Liver (tissue), 9 donors: ENCODE results near the gene EPHA6. TPM values are rescaled to one million over a fixed set of nuclear protein-coding genes. Genes with fewer than 3 reads are reported as not detected.

Experiments used
- DNase-seq: peaks from one replicate; pipeline ENCODE4 v3.0.0-alpha.2; 2017; ENCODE audit warnings: low spot score
- H3K27ac ChIP-seq, 2 donors: one replicate each; pipeline ENCODE4 v1.7.0; 2013; ENCODE audit warnings: inconsistent platforms in 2 of 2, low read length in 2 of 2, control low read depth in 1 of 2, low read depth in 1 of 2, mild to moderate bottlenecking in 1 of 2
- H3K27me3 ChIP-seq, 4 donors: one replicate each; pipeline versions ENCODE4 v1.6.1 to v1.7.0; 2013; ENCODE audit warnings: low read length in 3 of 4, inconsistent platforms in 1 of 4, mild to moderate bottlenecking in 1 of 4, moderate library complexity in 1 of 4; ENCODE audit not compliant: control insufficient read depth in 4 of 4, insufficient read depth in 4 of 4
- H3K36me3 ChIP-seq, 4 donors: one replicate each; pipeline versions ENCODE4 v1.6.1 to v1.7.0; 2013; ENCODE audit warnings: low read length in 3 of 4, mild to moderate bottlenecking in 3 of 4, low read depth in 1 of 4, moderate library complexity in 1 of 4; ENCODE audit not compliant: control insufficient read depth in 4 of 4, insufficient read depth in 3 of 4
- H3K4me1 ChIP-seq, 4 donors: one replicate each; pipeline versions ENCODE4 v1.6.1 to v1.7.0; 2013; ENCODE audit warnings: low read length in 3 of 4, mild to moderate bottlenecking in 3 of 4, moderate library complexity in 1 of 4; ENCODE audit not compliant: control insufficient read depth in 4 of 4, insufficient read depth in 4 of 4
- H3K4me3 ChIP-seq, 3 donors: one replicate each; pipeline versions ENCODE4 v1.6.1 to v1.7.0; 2013; ENCODE audit warnings: low read length in 3 of 3, control low read depth in 1 of 3, low read depth in 1 of 3, mild to moderate bottlenecking in 1 of 3
- H3K9ac ChIP-seq, 2 donors: one replicate each; pipeline ENCODE4 v1.7.0; 2013; ENCODE audit warnings: low read length in 2 of 2, mild to moderate bottlenecking in 2 of 2, moderate library complexity in 2 of 2, control low read depth in 1 of 2, low read depth in 1 of 2
- H3K9me3 ChIP-seq, 4 donors: one replicate each; pipeline versions ENCODE4 v1.6.1 to v1.7.0; 2013; ENCODE audit warnings: low read length in 3 of 4; ENCODE audit not compliant: control insufficient read depth in 4 of 4
- EGR1 ChIP-seq, 2 donors: IDR thresholded peaks; 2 replicates each; pipeline ENCODE4 v1.6.1; 2016 to 2018; ENCODE audit warnings: antibody characterized with exemption in 2 of 2, low read depth in 2 of 2
- FOXA1 ChIP-seq: IDR thresholded peaks from 2 replicates; pipeline ENCODE4 v1.6.1; 2016; ENCODE audit warnings: antibody characterized with exemption
- FOXA2 ChIP-seq: IDR thresholded peaks from 2 replicates; pipeline ENCODE4 v1.6.1; 2016; ENCODE audit warnings: antibody characterized with exemption
- GABPA ChIP-seq, 2 donors: IDR thresholded peaks in 1 of 2; conservative IDR thresholded peaks in 1 of 2; 2 replicates each; pipeline ENCODE4 v1.6.1; 2016; ENCODE audit warnings: antibody characterized with exemption in 2 of 2, mild to moderate bottlenecking in 1 of 2, moderate library complexity in 1 of 2
- HNF4A ChIP-seq, 2 donors: conservative IDR thresholded peaks; 2 replicates each; pipeline ENCODE4 v1.6.1; 2016; ENCODE audit warnings: antibody characterized with exemption in 2 of 2, mild to moderate bottlenecking in 2 of 2
- HNF4G ChIP-seq: IDR thresholded peaks from 2 replicates; pipeline ENCODE4 v1.6.1; 2016; ENCODE audit warnings: antibody characterized with exemption
- NR2F2 ChIP-seq: IDR thresholded peaks from 2 replicates; pipeline ENCODE4 v1.6.1; 2016; ENCODE audit warnings: antibody characterized with exemption
- RAD21 ChIP-seq, 2 donors: IDR thresholded peaks; 2 replicates each; pipeline ENCODE4 v1.6.1; 2016; ENCODE audit warnings: antibody characterized with exemption in 2 of 2, mild to moderate bottlenecking in 2 of 2
- RXRA ChIP-seq, 2 donors: IDR thresholded peaks; 2 replicates each; pipeline ENCODE4 v1.6.1; 2017 to 2018; ENCODE audit warnings: antibody characterized with exemption in 2 of 2, mild to moderate bottlenecking in 1 of 2
- SP1 ChIP-seq: IDR thresholded peaks from 2 replicates; pipeline ENCODE4 v1.6.1; 2018; ENCODE audit warnings: antibody characterized with exemption, mild to moderate bottlenecking
- YY1 ChIP-seq: IDR thresholded peaks from 2 replicates; pipeline ENCODE4 v1.6.1; 2016; ENCODE audit warnings: antibody characterized with exemption, mild to moderate bottlenecking
- WGBS: extraction: QIAGEN DNeasy Blood & Tissue Kit; methylation state at CpG from one replicate; pipeline ENCODE4 v1.1.7; 2013; 5-methylcytosine and 5-hydroxymethylcytosine counted together
- polyA plus RNA-seq, 2 donors: library from polyadenylated mRNA; stranded (reverse) in 1 of 2; unstranded in 1 of 2; fragments of 200-250 nt in 1 of 2; fragments of >200 nt in 1 of 2; fragmentation: Nextera tagmentation in 1 of 2; extraction: Ambion mirVana in 1 of 2; gene quantifications; one replicate each; pipeline versions ENCODE4 v1.2.1 to v1.2.3, GENCODE V29; 2013 to 2015
- total RNA-seq, 2 donors: library from RNA; depleted of rRNA; stranded (reverse); fragments of >200 nt; gene quantifications; one replicate each; pipeline ENCODE4 v1.2.3, GENCODE V29; 2014
- TF ChIP-seq, protein P1 (sequence below): IDR thresholded peaks from 2 replicates; pipeline ENCODE4 v1.6.1; 2016; ENCODE audit warnings: antibody characterized with exemption, mild to moderate bottlenecking
- TF ChIP-seq, protein P2 (sequence below): IDR thresholded peaks from 2 replicates; pipeline ENCODE4 v1.6.1; 2016; ENCODE audit warnings: antibody characterized with exemption
- TF ChIP-seq, protein P3 (sequence below): IDR thresholded peaks from 2 replicates; pipeline ENCODE4 v1.6.1; 2016; ENCODE audit warnings: antibody characterized with exemption
- TF ChIP-seq, protein P4 (sequence below): fragments of 150-350 bp; IDR thresholded peaks from 2 replicates; pipeline ENCODE4 v1.5.1; 2017; ENCODE audit warnings: improper control_type of control experiment, low read depth, low read length; ENCODE audit not compliant: missing input control
- TF ChIP-seq, protein P5 (sequence below): IDR thresholded peaks from 2 replicates; pipeline ENCODE4 v1.6.1; 2016; ENCODE audit warnings: antibody characterized with exemption
- donor health status: healthy.
- donor health status: healthy.
- donor health status: healthy.
- donor health status: healthy.
- donor health status: healthy.

The EPHA6 gene
- total and polyA plus RNA-seq, 4 donors, result 0.05 to 0.17 (median 0.05) TPM; not detected in 1

DNA sequence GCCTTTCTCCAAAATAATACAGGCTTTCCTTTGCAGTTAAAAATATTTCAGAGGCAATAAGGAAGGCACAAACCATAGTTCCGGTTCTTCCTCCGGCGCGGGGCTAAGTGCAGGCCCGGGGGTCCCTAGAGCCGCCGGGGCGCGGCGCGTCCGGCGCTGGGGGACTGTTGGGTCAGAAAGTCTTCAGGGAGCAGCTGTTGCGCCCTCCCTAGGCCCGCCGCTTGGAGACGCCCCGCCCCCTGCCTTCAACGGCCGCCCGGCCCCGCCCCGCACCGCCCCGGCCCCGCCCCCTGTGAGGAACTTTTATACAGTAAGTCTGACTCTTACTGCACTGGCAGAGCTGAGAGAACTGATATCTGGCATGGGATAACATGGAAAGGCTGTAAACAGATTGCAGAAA, 667.0 kb downstream of the EPHA6 start:
- Histone ChIP-seq H3K27me3 (no peaks in the 10 kb centered on the region), H3K4me1 (no peaks in the 10 kb centered on the region), H3K4me3 (no peak overlapping the region), H3K27ac (no peak overlapping the region), H3K9ac (no peak overlapping the region), H3K36me3 (no peaks in the 10 kb centered on the region), H3K9me3 (no peaks in the 10 kb centered on the region)
- 88% methylated on average over 26 of the region's 26 CpGs for WGBS
- DNase-seq, result no peak
- TF ChIP-seq RAD21 (IDR thresholded peaks at IDR 0.05) (no peak), EGR1 (IDR thresholded peaks at IDR 0.05; ENCODE audit: low read depth in 2 of 2) (no peak), NR2F2 (no peak), FOXA2 (no peak), SP1 (no peak), GABPA (IDR thresholded peaks at IDR 0.05 in 1 of 2, conservative IDR thresholded peaks at IDR 0.05 in 1 of 2) (no peak), YY1 (no peak), HNF4A (conservative IDR thresholded peaks at IDR 0.05) (no peak)
- TF ChIP-seq, protein P1, sequence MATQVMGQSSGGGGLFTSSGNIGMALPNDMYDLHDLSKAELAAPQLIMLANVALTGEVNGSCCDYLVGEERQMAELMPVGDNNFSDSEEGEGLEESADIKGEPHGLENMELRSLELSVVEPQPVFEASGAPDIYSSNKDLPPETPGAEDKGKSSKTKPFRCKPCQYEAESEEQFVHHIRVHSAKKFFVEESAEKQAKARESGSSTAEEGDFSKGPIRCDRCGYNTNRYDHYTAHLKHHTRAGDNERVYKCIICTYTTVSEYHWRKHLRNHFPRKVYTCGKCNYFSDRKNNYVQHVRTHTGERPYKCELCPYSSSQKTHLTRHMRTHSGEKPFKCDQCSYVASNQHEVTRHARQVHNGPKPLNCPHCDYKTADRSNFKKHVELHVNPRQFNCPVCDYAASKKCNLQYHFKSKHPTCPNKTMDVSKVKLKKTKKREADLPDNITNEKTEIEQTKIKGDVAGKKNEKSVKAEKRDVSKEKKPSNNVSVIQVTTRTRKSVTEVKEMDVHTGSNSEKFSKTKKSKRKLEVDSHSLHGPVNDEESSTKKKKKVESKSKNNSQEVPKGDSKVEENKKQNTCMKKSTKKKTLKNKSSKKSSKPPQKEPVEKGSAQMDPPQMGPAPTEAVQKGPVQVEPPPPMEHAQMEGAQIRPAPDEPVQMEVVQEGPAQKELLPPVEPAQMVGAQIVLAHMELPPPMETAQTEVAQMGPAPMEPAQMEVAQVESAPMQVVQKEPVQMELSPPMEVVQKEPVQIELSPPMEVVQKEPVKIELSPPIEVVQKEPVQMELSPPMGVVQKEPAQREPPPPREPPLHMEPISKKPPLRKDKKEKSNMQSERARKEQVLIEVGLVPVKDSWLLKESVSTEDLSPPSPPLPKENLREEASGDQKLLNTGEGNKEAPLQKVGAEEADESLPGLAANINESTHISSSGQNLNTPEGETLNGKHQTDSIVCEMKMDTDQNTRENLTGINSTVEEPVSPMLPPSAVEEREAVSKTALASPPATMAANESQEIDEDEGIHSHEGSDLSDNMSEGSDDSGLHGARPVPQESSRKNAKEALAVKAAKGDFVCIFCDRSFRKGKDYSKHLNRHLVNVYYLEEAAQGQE, result no peak
- TF ChIP-seq, protein P2, sequence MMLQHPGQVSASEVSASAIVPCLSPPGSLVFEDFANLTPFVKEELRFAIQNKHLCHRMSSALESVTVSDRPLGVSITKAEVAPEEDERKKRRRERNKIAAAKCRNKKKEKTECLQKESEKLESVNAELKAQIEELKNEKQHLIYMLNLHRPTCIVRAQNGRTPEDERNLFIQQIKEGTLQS, result no peak
- TF ChIP-seq, protein P3, sequence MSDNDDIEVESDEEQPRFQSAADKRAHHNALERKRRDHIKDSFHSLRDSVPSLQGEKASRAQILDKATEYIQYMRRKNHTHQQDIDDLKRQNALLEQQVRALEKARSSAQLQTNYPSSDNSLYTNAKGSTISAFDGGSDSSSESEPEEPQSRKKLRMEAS, result no peak

DNA sequence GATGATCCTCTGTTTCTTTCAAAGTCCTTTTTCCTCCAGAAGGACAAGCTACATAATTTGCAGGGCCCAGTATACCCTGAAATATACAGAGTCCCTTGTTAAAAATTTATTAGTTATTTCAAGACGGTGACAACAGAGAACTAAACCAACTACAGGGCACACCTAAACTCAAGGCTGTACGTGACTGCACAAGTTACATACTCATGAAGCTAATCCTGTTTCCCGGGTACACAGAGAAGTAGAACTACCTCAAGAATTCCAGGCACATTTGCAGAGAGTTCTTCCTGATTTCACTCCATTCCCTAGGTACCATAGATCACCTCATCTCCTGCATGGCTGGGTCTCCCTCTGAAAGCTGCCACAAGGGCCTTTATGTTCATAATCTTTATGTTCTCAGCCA, 670.8 kb downstream of the EPHA6 start:
- Histone ChIP-seq H3K27ac (no peak overlapping the region), H3K9ac (no peak overlapping the region), H3K4me3 (no peak overlapping the region), H3K27me3 (no peaks in the 10 kb centered on the region), H3K36me3 (no peaks in the 10 kb centered on the region), H3K4me1 (no peaks in the 10 kb centered on the region), H3K9me3 (no peaks in the 10 kb centered on the region)
- DNase-seq, result no peak
- no peak for TF ChIP-seq RXRA (IDR thresholded peaks at IDR 0.05)
- TF ChIP-seq, protein P4, sequence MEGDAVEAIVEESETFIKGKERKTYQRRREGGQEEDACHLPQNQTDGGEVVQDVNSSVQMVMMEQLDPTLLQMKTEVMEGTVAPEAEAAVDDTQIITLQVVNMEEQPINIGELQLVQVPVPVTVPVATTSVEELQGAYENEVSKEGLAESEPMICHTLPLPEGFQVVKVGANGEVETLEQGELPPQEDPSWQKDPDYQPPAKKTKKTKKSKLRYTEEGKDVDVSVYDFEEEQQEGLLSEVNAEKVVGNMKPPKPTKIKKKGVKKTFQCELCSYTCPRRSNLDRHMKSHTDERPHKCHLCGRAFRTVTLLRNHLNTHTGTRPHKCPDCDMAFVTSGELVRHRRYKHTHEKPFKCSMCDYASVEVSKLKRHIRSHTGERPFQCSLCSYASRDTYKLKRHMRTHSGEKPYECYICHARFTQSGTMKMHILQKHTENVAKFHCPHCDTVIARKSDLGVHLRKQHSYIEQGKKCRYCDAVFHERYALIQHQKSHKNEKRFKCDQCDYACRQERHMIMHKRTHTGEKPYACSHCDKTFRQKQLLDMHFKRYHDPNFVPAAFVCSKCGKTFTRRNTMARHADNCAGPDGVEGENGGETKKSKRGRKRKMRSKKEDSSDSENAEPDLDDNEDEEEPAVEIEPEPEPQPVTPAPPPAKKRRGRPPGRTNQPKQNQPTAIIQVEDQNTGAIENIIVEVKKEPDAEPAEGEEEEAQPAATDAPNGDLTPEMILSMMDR, result no peak
- TF ChIP-seq, protein P5, sequence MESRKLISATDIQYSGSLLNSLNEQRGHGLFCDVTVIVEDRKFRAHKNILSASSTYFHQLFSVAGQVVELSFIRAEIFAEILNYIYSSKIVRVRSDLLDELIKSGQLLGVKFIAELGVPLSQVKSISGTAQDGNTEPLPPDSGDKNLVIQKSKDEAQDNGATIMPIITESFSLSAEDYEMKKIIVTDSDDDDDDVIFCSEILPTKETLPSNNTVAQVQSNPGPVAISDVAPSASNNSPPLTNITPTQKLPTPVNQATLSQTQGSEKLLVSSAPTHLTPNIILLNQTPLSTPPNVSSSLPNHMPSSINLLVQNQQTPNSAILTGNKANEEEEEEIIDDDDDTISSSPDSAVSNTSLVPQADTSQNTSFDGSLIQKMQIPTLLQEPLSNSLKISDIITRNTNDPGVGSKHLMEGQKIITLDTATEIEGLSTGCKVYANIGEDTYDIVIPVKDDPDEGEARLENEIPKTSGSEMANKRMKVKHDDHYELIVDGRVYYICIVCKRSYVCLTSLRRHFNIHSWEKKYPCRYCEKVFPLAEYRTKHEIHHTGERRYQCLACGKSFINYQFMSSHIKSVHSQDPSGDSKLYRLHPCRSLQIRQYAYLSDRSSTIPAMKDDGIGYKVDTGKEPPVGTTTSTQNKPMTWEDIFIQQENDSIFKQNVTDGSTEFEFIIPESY, result no peak
- TF ChIP-seq, protein P2, result no peak
- no peak for TF ChIP-seq HNF4G
- TF ChIP-seq FOXA2, result no peak
- TF ChIP-seq EGR1 (IDR thresholded peaks at IDR 0.05; ENCODE audit: low read depth in 2 of 2), result no peak
- no peak for TF ChIP-seq FOXA1
- TF ChIP-seq HNF4A (conservative IDR thresholded peaks at IDR 0.05), result no peak
- no peak for TF ChIP-seq YY1
- 69% methylated on average over 3 of the region's 3 CpGs for WGBS
